Measurements from ENCODE around the gene DST. TPM values are rescaled to one million over a fixed set of nuclear protein-coding genes. Genes with fewer than 3 reads are reported as not detected.

Gene DST
- polyA plus RNA-seq, 6 donors from 2014 or later: 0.24 TPM; not detected in 5

DNA sequence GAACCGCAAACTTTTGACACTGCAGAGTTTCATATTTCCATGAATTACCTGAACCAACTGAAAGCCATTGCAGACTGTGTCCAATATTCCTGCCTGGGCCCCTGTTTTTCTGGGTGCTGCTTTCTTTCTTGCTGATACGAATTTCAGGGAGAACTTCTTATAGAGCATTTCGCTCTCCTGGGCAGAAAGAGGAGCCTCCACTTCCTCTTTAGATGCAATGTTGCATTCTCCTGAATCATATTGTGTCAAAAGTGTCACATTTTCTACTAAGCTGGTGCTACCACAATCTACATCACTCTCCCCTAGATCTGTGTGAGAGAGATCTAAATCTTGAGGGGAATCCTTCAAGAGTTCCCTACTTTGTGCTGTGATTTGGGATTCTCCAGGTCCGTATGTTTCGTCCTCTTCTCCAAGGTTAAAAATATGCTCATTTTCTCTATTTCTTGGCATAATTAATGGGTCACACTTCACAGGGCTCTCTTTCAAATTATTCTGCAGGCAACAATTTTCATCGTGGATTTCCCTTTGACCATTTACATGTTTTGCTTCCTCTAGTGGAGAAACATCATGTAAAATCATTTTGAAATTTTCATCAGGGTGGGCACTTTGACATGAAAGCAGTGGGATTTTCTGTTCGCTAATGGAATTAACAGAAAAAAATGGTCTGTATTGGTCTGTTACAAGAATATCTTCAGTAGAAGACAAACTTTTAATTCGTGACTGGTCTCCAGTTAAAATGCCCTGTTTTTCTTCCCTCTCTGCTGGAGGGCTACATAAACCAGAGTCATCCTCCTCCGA, 102.3 kb downstream of the DST start:
- Mint-ChIP-seq H3K9me3 (no peaks in the 10 kb centered on the region), H3K27ac (no peak overlapping the region), H3K4me3 (no peak overlapping the region), H3K27me3 (no peaks in the 10 kb centered on the region), H3K4me1 (no peaks in the 10 kb centered on the region), H3K36me3 (no peaks in the 10 kb centered on the region)
- ATAC-seq (ENCODE audit: low read depth in 2 of 2) (no peak), DNase-seq (no peak)

DNA sequence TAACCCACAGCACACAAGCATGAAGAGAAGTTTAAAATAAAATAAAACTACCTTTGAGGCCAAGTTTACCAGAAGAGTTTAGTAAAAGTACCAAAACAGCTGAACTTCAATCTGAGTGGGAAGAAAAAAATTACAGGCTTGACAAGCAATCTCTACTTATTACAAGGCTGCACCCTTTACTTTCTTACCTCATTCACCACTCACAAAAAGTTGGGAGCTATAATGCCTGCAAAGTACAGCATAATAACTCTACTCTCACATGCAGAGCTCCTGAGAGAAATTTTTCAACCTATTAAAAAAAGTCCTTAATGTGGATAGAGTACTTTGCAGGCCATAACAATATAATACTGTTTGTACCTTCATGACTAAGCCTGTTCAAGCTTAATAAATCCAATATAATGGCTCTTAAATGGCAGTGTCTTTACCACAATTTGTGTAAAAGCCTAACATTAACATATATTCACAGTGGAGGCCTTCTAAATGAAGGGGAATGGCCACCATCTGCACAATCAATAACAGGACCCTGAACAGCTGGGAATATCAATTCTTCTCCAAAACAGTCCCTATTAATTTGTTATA, 103.1 kb downstream of the DST start:
- Mint-ChIP-seq H3K27ac (no peak overlapping the region), H3K27me3 (no peaks in the 10 kb centered on the region), H3K4me1 (no peaks in the 10 kb centered on the region), H3K4me3 (no peak overlapping the region), H3K36me3 (no peaks in the 10 kb centered on the region), H3K9me3 (no peaks in the 10 kb centered on the region)
- ATAC-seq (ENCODE audit: low read depth in 2 of 2) (no peak), DNase-seq (no peak)

DNA sequence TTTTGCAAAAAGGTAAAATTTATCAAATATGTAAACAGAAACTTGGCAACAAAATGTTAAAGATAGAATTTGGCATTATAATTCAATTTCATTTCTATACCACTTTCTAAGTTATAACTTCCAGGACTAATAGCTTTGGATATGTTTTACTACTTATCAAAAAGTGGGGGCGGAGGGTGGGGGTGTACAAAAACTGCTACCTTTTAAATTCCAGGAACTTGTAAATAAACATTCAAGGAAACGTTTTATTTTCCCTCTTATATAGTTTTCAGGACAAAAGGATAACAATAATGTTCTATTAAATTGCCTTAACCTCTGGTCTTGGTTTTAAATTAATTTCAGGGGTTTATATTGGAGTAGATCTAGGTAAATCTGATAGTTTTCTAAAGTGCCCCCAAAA, 103.8 kb downstream of the DST start:
- DNase-seq (no peak), ATAC-seq (ENCODE audit: low read depth in 2 of 2) (no peak)
- no peaks in the 10 kb centered on the region for H3K9me3 Mint-ChIP-seq
- H3K36me3 Mint-ChIP-seq: no peaks in the 10 kb centered on the region
- no peak overlapping the region for H3K27ac Mint-ChIP-seq
- no peaks in the 10 kb centered on the region for H3K4me1 Mint-ChIP-seq
- no peaks in the 10 kb centered on the region for H3K27me3 Mint-ChIP-seq
- H3K4me3 Mint-ChIP-seq: no peak overlapping the region

DNA sequence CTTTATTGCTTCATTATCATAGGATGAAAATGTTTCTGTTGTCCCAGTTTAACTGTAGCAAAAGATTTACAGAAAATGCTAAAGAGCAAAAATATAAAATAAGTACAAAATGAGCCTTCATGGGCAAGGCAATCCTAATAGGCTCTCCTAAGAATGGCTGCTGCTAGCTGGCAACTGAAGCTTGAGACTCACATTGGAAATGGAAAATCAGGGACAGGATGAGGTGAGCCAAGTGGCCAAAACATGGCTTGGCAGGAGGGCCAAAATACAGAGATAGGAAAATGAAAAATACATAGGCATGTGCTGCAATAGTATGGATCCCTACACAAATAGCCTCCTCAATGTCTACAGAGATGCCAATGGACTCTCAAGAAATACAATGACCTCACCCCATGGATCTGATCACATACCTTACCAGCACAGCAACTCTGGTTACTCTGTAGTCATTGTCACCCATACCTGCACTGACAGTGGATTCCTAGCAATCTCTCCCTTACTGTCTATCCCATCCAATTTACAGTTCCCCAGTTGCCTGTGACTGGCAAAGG, 105.4 kb downstream of the DST start:
- ATAC-seq (ENCODE audit: low read depth in 2 of 2) (no peak), DNase-seq (no peak)
- H3K4me1 Mint-ChIP-seq: peaks cover 0 to 7% (median 3%) of the 10 kb centered on the region in 3 donors
- no peak overlapping the region for H3K4me3 Mint-ChIP-seq
- H3K27ac Mint-ChIP-seq: no peak overlapping the region
- H3K27me3 Mint-ChIP-seq: no peaks in the 10 kb centered on the region
- H3K9me3 Mint-ChIP-seq: no peaks in the 10 kb centered on the region
- no peaks in the 10 kb centered on the region for H3K36me3 Mint-ChIP-seq

DNA sequence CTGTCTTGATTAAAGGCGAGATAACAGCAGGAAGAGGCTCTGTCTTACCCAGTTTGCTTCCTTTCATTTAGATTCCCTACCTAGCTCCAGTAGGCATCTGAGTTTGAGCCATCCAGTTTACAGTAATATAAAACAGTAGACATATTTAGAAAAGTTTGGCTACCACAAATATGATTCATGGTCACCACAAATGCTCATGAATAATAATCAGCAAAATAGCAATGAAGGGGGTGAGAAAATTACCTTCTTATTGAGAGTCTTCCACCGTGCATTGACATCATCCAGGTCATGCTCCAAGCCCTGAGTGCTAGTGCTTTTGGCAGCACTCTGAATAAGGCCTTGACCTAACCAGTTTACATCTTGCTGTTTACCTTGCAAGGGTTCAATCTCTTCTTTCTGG, 106.2 kb downstream of the DST start:
- Mint-ChIP-seq H3K4me1 (peaks cover 0 to 7% (median 3%) of the 10 kb centered on the region in 3 donors), H3K9me3 (no peaks in the 10 kb centered on the region), H3K36me3 (no peaks in the 10 kb centered on the region), H3K4me3 (no peak overlapping the region), H3K27me3 (no peaks in the 10 kb centered on the region), H3K27ac (no peak overlapping the region)
- no peak for ATAC-seq (ENCODE audit: low read depth in 2 of 2)
- no peak for DNase-seq

DNA sequence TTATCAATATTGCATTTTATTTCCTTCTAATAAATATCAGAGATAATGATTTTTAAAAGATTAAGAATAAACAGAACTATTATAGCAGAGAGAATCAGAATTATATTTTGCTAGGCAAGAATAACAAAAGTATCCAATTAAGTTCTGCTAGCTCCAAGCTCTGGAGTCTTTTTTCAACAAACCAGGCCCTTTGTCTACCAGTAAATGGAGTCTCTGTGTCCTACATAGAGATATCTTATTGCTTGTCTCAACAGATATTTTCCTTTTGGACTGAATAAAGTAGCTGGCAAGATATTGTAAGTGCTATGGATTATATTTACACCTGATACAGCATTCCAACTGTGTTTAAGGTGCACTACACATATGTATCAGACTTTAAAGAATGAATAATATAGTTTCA, 107.1 kb downstream of the DST start:
- Mint-ChIP-seq H3K4me1 (peaks cover 0 to 7% (median 3%) of the 10 kb centered on the region in 3 donors), H3K36me3 (no peaks in the 10 kb centered on the region), H3K4me3 (no peak overlapping the region), H3K27ac (no peak overlapping the region), H3K9me3 (no peaks in the 10 kb centered on the region), H3K27me3 (no peaks in the 10 kb centered on the region)
- no peak for ATAC-seq (ENCODE audit: low read depth in 2 of 2)
- no peak for DNase-seq

DNA sequence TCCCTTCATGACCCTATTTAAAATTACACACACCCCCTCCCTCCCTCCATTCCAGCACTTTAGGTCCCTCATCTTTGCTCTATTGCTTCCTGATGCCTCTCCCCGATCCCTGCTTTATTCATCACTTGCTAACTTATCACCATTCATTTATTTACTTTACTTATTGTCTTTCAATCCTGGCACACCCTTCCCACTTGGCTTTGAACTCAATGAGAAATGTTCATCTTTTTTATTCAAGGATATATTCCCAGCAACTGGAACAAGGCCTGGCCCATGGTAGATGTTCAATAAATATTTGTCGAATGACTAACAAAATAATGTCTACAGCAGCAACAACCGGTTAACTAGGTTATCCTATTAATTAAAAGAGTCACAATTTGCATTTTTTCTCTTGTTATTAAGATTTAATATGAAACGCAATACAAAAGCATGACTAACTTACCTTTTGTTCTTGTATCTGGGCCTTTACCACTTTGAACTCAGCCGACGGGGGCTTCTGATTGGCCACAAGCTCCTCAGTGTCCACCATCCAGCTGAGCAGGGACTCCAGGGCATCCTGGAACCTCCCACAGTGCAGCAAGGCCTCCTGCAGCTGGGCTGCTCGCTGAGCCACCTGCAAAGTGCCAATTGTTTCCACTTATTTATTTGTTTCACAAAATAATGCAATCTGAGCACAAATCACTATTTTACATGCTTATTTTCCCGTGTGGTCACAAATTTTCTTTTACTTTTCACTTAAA, 107.8 kb downstream of the DST start:
- Mint-ChIP-seq H3K9me3 (no peaks in the 10 kb centered on the region), H3K27me3 (no peaks in the 10 kb centered on the region), H3K4me1 (peaks cover 0 to 7% (median 3%) of the 10 kb centered on the region in 3 donors), H3K4me3 (no peak overlapping the region), H3K36me3 (no peaks in the 10 kb centered on the region), H3K27ac (no peak overlapping the region)
- no peak for DNase-seq
- no peak for ATAC-seq (ENCODE audit: low read depth in 2 of 2)

DNA sequence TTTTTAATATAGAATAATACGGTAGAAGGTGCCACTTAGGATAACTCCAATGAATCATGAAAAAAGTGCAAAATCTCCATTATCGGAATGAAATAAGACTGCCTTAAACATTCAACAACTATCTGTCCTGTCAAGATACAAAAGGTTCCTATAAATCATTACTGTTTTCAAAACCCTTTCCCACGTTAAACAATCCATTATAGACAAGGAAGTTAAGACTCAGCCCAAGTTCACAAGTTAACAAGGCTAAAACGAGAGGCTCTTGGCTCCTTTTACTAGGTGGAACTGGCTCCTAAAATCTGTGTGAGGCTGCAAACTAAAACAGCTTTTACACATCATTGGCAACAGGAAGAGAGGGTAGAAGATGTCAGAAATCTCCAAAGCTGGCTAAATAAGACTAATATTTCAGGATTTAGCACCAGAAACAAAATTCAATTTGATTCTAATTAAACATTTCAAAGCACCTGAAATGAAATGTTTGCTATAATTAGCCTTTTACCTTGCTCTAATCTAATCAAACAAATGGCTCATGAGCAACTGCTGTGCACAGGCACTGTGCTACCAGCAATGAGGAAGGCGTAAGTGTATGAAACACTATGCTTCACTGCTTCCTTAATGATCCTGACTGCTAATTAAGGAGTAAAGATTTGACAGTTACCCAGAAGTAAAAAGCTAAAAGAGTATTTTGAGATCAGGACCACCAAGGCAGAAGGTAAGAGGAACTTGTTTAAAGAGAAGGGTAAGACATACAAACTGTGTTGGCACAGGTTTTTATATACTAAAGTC, 109.7 kb downstream of the DST start:
- no peak for ATAC-seq (ENCODE audit: low read depth in 2 of 2)
- H3K4me3 Mint-ChIP-seq: no peak overlapping the region

DNA sequence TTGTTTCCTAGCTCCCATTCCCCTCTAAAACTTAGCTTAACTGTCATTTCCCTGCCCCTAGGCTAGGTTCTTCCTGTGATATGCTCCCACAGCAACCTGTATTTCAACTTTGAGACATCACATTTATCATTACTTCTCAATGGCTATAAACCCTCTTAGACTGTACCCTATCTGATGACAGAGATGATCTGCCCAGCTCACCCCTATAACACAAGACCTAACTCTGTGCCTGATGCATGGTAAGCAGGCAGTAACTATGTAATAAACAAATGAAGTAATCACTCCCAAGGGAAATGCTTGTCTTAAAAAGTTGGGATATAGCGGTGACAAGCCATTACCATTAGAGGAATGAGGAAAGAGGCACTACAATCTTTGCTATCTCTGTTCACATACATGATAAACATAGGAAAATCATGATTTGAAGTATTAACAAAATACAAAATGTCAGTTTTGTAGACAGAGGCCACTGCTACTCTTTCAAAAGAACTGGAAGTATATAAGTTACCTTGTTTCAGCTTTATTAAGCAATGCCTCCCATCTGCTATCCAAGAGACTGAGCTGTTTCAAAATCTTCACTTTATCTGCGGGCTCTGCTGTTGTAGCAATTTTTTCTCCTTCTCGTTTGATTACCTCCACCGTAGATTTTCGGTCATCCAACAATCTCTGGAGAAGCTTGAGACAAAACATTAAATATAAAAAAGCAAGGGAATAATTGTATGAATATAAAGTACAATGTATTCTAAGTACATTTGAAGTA, 110.7 kb downstream of the DST start:
- H3K9me3 Mint-ChIP-seq: no peaks in the 10 kb centered on the region
- H3K4me1 Mint-ChIP-seq: peaks cover 0 to 7% (median 3%) of the 10 kb centered on the region in 3 donors
- H3K36me3 Mint-ChIP-seq: no peaks in the 10 kb centered on the region
- H3K27me3 Mint-ChIP-seq: no peaks in the 10 kb centered on the region
- no peak overlapping the region for H3K4me3 Mint-ChIP-seq
- no peak overlapping the region for H3K27ac Mint-ChIP-seq
- DNase-seq: no peak
- ATAC-seq (ENCODE audit: low read depth in 2 of 2): no peak

More for the DNA sequence above, 109.7 kb downstream of the DST start:
- H3K27ac Mint-ChIP-seq: no peak overlapping the region
- H3K27me3 Mint-ChIP-seq: no peaks in the 10 kb centered on the region
- DNase-seq: no peak
- no peaks in the 10 kb centered on the region for H3K36me3 Mint-ChIP-seq
- peaks cover 0 to 7% (median 3%) of the 10 kb centered on the region in 3 donors for H3K4me1 Mint-ChIP-seq
- H3K9me3 Mint-ChIP-seq: no peaks in the 10 kb centered on the region

DNA sequence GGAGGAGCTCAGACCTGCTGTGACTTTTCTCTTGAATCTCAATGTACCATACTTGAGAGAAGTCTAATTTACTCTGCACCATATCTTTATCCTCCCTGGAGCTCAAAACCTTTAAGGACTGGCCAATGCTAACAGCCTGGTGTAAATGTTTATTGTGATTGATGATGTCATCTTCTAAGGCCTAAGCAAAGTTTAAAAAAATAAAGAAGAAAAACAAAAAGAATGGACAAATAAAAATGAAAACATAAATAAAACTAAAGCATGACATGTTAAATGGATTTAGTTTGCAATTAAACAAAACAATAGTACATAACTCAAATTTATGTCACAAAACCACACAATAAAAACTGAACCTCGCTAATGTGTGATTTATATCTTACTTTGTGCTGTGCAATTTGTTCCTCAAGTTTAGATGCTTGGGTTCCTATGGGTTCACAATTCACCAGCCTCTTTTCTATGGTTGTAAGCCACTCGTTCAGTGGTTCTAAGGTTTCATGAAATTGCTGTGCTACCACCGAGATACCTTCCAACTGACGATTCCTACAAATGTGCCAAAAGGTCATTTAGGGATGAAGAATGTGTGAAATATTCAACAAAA, 113.0 kb downstream of the DST start:
- Mint-ChIP-seq H3K4me3 (no peak overlapping the region), H3K4me1 (peaks cover 2 to 12% (median 6%) of the 10 kb centered on the region in 3 donors), H3K36me3 (no peaks in the 10 kb centered on the region), H3K9me3 (no peaks in the 10 kb centered on the region), H3K27ac (no peak overlapping the region), H3K27me3 (no peaks in the 10 kb centered on the region)
- ATAC-seq (ENCODE audit: low read depth in 2 of 2) (no peak), DNase-seq (no peak)

DNA sequence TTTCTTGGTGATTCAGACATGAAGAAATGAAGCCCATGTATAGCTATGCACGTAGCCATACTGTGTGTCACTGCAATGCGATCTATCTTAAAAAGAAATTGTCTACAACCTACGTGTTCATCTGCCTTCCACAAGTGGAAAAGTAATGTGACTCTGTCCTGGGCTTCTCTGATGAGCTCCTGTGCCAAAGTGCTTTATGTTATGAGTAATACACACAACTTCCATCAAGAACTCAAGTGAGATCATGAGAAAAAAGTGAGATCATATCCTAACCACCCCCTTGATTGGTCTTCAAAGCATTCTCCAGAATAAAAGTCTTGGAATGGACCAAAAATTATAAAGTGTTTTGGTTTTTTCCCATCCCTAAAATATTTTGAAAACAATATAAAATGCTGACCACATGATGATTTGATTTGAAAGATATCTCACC, 114.3 kb downstream of the DST start:
- Mint-ChIP-seq H3K27ac (no peak overlapping the region), H3K4me3 (no peak overlapping the region), H3K4me1 (peaks cover 2 to 12% (median 6%) of the 10 kb centered on the region in 3 donors), H3K27me3 (no peaks in the 10 kb centered on the region), H3K9me3 (no peaks in the 10 kb centered on the region), H3K36me3 (no peaks in the 10 kb centered on the region)
- DNase-seq (no peak), ATAC-seq (ENCODE audit: low read depth in 2 of 2) (no peak)

DNA sequence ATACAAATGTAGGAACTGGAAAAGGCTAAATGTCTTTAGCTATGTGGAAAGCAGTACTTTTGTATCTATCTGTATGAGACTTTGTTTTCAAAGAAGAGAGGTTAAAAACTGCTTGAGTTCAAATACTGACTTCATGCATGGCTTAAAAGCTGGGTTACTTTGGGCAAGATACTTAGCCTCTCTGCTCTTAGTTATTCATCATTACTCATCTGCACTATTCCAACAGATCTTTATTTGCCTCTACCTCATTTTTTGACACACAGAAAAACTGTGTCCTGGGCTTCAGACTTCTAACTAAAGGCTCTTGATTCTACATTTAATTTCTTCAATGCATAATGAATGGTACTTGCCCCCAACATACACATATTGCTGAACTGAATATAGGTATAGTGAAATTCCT, 114.8 kb downstream of the DST start:
- peaks cover 2 to 7% (median 3%) of the 10 kb centered on the region in 3 donors for H3K4me1 Mint-ChIP-seq
- no peak for ATAC-seq (ENCODE audit: low read depth in 2 of 2)
- DNase-seq: no peak
- H3K27me3 Mint-ChIP-seq: no peaks in the 10 kb centered on the region
- no peak overlapping the region for H3K27ac Mint-ChIP-seq
- H3K4me3 Mint-ChIP-seq: no peak overlapping the region
- no peaks in the 10 kb centered on the region for H3K36me3 Mint-ChIP-seq
- H3K9me3 Mint-ChIP-seq: no peaks in the 10 kb centered on the region
